Neural cell (in vitro differentiated cells): ENCODE results near the gene DGKB.

Experiments
- EP300 ChIP-seq: fragments of 450-650 bp; conservative IDR thresholded peaks from 2 replicates; pipeline ENCODE4 v1.6.1; 2014; ENCODE audit warnings: antibody characterized with exemption, mild to moderate bottlenecking, moderate library complexity; ENCODE audit not compliant: poor library complexity, severe bottlenecking
- EZH2 ChIP-seq: fragments of 200-600, 300-800 bp; shearing (Covaris generic), sonication (generic); IDR thresholded peaks from 2 replicates; pipeline ENCODE4 v1.6.1; 2014; ENCODE audit warnings: antibody characterized with exemption, low read length, borderline replicate concordance, mild to moderate bottlenecking; ENCODE audit not compliant: insufficient read depth, poor library complexity, severe bottlenecking
- MXI1 ChIP-seq: fragments of 450-650 bp; conservative IDR thresholded peaks from 2 replicates; pipeline ENCODE4 v1.6.1; 2014; ENCODE audit warnings: antibody characterized with exemption, mild to moderate bottlenecking; ENCODE audit not compliant: poor library complexity, severe bottlenecking
- POLR2AphosphoS5 ChIP-seq: IDR thresholded peaks from 2 replicates; pipeline ENCODE4 v1.6.1; 2012
- SMC3 ChIP-seq: fragments of 450-650 bp; conservative IDR thresholded peaks from 2 replicates; pipeline ENCODE4 v1.6.1; 2014; ENCODE audit warnings: antibody characterized with exemption, mild to moderate bottlenecking, moderate library complexity; ENCODE audit not compliant: poor library complexity
- TAF1 ChIP-seq: IDR thresholded peaks from 2 replicates; pipeline ENCODE4 v1.6.1; 2012; ENCODE audit warnings: low read depth
- TF ChIP-seq, protein P1 (sequence below): fragments of 450-650 bp; IDR thresholded peaks from 2 replicates; pipeline ENCODE4 v1.5.1; 2014; ENCODE audit warnings: antibody characterized with exemption, mild to moderate bottlenecking, moderate library complexity; ENCODE audit not compliant: poor library complexity, severe bottlenecking

DNA sequence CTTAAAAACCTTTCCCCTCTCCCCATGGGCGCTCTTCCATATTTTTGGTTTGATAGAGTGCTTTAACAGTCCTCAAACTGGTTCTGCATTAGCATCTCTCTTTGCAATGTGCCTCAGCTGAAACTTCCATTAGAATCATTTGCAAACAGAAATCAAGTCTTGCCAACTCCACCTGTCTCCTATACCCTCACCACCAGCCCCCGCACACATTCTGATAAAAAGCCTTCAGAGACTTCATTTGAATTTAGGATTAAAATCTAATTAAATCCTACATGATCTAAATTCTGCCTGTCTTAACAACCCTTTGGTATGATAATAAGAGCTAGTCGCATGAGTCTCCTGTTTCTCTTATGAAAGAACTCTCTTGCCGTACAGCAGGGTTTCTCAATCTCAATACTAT, 528.2 kb downstream of the DGKB start:
- TF ChIP-seq, protein P1, sequence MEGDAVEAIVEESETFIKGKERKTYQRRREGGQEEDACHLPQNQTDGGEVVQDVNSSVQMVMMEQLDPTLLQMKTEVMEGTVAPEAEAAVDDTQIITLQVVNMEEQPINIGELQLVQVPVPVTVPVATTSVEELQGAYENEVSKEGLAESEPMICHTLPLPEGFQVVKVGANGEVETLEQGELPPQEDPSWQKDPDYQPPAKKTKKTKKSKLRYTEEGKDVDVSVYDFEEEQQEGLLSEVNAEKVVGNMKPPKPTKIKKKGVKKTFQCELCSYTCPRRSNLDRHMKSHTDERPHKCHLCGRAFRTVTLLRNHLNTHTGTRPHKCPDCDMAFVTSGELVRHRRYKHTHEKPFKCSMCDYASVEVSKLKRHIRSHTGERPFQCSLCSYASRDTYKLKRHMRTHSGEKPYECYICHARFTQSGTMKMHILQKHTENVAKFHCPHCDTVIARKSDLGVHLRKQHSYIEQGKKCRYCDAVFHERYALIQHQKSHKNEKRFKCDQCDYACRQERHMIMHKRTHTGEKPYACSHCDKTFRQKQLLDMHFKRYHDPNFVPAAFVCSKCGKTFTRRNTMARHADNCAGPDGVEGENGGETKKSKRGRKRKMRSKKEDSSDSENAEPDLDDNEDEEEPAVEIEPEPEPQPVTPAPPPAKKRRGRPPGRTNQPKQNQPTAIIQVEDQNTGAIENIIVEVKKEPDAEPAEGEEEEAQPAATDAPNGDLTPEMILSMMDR = no peak
- TF ChIP-seq EP300 (no peak), EZH2 (no peak), SMC3 (no peak), TAF1 (no peak), MXI1 (no peak), POLR2AphosphoS5 (no peak)
